Measurements from ENCODE around the gene NPL.

The NPL gene, protein sequence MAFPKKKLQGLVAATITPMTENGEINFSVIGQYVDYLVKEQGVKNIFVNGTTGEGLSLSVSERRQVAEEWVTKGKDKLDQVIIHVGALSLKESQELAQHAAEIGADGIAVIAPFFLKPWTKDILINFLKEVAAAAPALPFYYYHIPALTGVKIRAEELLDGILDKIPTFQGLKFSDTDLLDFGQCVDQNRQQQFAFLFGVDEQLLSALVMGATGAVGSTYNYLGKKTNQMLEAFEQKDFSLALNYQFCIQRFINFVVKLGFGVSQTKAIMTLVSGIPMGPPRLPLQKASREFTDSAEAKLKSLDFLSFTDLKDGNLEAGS

DNA sequence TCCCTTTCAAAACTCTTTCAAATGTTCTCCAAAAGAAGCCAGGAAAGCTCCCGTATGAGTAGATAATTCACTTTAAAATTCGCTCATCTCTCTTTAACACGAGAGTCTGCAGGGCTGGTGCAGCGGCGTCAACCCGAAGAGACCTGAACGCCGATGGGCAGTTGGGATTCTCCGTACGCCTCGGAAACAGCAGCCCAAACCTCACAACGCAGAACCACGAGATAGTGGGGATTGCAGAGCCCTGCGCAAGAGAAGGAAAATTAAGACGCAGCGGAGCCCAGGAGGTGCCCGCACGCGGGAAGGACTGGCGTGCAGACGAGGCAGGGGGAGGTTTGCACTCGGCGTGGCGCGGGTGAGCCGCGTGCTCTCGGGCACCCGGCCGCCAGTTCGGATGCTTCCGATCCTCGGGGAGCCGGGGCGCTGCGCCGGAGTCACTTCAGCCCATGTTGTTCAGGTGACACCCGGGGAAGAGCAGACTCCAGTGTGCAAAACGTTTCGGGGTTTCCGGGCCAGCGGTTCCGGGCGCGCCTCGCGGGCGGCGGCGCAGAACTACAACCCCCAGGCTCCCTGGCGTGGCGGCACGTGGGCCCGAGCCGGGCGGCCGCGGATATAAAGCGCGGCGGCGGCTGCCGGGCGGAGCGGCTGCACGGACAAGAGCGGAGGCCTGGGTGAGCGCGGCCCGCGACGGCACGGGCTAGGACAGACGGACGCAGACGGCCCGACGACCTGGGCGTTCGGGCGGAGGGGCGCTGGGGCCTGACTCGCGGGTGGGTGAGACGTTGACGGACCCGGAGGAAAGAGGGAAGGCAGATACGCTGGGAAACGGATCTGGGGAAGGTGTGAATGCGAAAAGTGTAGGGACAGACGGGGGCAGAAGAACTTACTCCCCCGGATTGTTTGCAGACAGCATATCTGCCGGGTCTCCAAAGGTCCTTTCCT is at the start of gene NPL:
NPL (plus strand) TSS at position 636 of the 939 bp plus-strand sequence. CDS start 4,599 bp downstream, outside the sequence.
- H3K4me3 ChIP-seq (ENCODE audit: low read depth, low read length), result peak within 1 kb of the TSS; percentile 65

GRCh38 chr1:182740120-182740519 is 49.5 kb upstream of the NPL start:
- H3K4me3 ChIP-seq (ENCODE audit: low read depth, low read length), result no peak overlapping the region

DNA sequence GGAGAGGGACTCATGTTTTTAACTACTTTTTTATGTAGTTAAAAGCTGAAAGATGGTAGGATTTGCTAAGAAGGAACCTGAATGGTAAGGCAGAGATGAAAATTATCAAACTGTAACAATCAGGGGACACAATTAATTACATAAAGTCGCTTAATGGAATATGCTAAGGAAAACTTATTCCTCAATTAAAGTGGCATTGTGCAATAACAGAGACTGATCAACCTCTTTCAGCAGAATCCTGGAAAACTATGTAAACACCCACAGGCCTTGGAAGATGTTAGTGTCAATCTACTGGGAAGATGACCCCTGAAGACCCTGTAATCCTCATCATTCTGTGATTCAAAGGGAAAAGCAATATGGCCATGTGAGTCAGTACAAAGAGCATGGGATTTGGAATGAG is 46.8 kb upstream of the NPL start:
- no peak overlapping the region for H3K4me3 ChIP-seq (ENCODE audit: low read depth, low read length)

DNA sequence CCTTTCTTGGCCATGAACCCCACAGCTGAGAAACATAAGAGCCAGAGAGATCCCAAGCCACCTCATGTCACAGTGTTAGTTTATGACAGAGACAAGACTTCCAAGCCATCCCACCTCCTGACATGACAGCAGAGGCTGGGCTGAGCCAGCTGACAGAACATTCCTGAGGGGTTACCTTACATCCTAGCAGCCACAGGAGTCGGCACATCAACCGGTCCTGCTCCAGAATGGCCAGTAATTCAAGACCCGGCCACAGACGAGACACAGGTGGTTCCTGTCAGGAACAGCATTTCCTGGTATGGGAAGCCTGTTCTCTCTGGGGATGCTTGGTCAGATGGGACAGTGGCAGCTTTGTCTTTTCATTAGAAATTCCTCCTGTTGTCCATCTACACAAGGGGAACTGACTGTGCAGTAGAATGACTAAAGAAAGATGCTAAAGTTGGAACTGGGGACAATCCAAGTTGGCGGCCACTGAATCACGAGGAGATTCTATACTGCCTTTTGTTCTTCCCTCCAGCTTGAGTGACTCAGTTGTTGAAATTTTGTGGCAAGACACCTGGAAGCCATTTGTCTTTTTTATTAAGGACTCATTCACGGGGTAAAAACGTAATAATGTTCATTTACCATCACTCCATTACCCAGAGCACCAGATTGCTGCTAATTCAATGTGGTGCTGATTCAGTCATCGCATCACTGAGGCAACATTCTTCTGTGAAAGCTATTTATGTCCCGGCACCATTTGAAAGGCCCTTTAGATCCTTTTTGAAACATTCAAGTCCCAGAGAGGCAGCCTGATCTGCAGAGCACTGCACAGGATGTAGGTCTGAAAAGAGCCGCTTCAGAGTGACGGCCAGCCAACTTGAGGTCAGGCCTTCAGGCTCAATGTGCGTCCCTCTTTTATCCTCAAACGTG is 37.2 kb upstream of the NPL start:
- no peak overlapping the region for H3K4me3 ChIP-seq (ENCODE audit: low read depth, low read length)

- H3K4me3 ChIP-seq (ENCODE audit: low read depth, low read length), result no peak overlapping the region
Measured at GRCh38 chr1:182754087-182754486, 35.5 kb upstream of the NPL start.

DNA sequence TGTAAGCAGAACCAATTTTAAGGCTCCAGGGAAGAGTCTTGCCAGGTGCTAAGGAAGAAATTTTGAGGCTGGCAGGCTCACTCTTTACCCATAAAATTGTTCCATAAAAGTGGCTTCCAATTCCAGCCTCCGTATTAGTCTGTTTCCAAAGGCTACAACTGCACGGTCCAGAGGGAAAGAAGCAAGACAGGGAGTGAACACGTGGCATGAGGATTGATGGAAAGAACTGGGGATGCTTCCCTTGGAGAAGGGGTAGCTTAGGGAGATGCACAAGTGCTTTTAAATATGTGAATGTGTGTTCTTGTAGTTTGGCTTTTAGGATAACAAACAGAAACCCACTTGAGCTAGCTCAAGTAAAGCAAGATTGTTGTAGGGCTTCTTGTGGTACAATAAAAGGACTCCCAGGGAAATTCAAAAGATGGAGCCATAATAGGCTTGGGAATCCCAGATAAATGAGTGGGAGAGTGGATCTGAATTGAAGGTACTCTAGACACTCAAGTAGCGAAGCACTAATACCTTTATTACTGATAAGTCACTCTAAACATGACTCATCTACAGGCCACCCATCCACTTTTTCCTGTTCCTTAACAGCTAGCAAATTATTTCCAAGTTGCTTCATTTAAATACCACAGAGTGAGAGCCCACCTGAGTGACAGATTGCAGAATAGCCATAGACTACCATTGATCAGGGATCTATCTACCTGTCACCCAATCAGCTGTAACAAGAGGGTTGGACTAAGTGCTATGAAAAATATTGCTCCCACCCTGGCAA is 34.8 kb upstream of the NPL start:
- H3K4me3 ChIP-seq (ENCODE audit: low read depth, low read length), result no peak overlapping the region

DNA sequence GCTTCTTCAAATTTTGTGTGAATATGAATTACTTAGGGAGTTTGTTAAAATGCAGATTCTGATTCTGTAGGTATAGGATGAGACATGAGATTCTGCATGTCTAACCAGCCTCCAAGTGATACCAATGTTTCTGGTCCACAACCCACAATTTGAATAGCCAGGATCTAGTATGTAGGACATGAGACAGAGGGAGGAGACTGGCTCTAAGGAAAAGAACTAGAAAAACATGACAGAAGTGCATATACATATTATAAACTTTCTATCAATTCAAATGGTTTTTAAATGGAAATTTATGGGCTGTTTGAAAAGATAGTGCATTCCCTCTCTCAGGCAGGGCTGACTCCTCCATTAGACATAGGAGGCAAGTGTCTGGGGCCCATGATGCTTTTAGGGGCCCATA is 33.9 kb upstream of the NPL start:
- no peak overlapping the region for H3K4me3 ChIP-seq (ENCODE audit: low read depth, low read length)

- H3K4me3 ChIP-seq (ENCODE audit: low read depth, low read length), result no peak overlapping the region
Measured at GRCh38 chr1:182756423-182756822, 33.1 kb upstream of the NPL start.

DNA sequence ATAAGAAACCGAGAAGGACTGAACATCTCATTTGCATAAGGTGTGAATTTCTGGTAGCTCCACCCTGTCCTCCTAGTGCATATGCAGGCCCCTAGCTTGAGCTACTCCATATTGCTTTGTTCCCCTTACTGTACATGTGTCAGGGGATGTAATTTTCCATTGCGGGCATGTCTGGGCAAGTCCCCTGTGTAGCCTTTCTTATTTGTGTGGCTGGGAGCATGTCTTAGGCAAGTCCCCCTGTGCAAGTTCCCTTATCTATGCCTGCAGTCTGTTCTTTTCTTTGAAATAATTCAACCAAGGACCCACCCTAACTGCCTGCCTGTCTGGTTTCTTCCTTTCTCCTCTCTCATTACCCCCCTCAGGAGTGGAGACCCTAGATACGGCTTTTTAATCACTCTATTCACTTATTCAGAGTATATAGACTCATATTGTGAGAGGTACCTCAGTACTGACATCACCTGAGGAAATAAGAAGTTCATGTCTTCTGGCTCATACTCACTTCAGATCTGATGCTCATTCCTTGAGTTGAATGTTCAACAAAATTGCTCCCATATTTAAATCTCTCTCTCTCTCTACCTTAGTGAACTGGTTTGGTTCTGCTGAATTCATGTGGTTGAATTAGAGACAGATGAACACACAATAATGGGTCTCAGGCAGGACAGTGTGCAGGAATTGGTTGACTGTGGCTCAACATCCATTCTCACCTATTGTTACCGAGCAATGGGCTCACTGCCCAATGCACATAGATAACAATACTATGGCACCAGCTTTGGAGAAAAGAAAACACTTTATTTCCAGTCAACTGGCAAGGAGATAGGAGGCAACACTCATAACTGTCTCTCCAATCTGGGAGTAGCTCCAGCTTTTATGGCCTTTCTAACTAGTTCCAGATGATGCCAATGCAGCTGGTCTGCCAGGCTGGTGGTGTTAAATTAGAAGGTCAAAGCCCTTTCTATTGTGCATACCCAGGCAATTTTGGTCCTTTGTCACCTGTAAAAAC is 27.9 kb upstream of the NPL start:
- H3K4me3 ChIP-seq (ENCODE audit: low read depth, low read length), result no peak overlapping the region

DNA sequence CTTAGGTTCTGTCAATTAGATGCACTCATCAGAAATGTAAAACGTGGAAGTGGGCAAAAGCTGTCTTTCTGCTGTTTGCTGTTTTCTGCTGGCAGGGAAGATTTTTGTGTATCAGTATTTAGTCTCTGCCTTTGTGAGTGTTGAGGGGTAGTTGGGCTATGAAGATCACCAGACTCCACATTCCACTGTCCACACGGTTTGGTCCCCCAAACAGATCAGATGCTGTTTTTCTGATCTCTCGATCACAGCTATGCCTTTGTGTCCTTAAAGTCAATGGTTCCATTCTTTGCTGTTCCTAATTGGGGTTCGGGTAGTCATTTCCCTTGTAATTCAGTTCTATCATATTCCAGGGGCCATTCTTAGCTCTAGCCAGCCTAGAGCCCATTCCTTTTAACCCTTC is 27.0 kb upstream of the NPL start:
- H3K4me3 ChIP-seq (ENCODE audit: low read depth, low read length), result no peak overlapping the region

DNA sequence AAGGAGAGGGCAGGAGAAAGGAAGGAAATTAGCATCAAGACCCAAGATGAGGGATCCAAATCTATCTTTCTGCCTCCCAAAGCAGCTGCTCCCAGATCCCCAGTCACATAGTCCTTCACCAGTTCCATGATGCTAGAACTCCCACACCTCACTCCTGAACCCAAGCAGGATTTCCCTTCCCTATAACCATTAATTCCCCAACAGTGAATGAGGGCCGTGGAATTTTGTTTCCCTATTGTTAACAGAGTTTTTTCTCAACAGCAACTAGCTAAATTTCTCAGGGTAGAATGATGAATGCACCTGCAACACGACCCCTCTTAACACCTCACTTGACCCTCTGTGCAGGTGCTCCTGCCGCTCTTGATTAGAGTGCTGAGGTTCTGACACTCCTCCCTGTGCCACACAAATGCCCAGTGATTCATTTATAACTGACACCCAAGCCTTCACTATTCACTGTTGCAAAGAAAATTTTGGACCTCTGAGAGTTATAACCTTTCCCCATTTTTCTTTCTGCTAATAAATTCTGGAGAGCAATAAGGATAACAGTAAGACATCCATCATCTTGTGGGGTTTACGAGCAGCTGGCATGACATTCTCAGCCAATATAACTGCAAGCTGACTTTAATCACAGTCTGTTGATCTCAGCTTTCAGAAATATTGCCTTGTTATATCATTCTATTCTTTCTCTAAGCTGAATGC is 25.4 kb upstream of the NPL start:
- H3K4me3 ChIP-seq (ENCODE audit: low read depth, low read length), result no peak overlapping the region

DNA sequence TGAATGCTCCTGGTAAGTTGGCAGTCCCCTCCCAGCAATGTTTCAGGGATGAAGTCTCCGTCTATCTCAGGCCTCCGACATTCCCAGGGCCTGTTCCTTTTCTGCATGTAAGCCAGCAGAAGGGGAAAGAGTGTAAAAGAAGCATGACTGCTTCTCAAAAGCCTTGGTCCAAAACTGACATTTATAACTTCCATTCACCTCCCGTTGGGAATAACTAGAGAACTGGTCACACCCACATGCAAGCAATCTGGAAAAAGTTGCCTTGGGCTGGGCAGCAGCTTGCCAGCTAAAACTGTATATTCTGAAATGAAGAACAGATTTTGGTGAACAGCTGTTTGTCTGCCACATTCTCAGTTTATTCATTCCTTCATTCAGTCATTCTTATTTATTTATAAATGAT is 24.2 kb upstream of the NPL start:
- H3K4me3 ChIP-seq (ENCODE audit: low read depth, low read length), result no peak overlapping the region

DNA sequence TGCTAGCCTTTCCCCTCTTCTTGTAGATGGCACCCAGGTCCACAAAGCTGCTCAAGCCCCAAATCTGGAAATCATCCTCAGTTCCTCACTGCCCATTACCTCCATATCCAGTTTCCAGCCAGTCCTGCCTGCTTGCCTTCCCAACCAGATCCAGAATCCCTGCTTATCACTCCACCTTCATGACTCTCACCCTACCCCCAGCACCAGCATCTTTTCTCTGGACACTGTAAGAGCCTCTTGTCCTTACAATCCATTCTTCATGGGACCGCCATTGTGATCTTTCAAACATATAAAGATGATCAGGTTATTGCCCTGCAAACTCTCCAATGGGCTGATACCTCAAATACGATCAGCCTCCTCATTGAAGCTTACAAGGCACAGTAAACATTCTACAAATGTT is 23.5 kb upstream of the NPL start:
- no peak overlapping the region for H3K4me3 ChIP-seq (ENCODE audit: low read depth, low read length)

GRCh38 chr1:182766881-182767645 is 22.5 kb upstream of the NPL start:
- H3K4me3 ChIP-seq (ENCODE audit: low read depth, low read length), result no peak overlapping the region

DNA sequence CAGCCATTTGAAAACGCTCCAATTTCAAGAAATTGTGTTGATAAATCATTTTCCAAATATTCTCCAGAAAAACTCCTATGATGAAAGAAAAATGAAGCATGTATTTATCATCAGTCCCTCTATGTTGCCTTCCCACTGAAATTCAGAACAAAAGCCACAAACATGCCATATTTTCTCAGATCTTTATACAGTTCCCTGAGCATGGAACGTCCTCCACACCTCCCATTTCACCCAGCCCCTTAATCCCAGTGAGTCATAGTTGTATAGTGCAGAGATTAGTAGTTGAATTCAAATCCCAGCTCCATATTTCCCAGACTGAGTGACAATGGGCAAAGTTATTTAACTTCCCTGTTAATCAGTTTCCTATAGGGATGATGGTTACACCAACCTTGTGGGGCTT is 20.6 kb upstream of the NPL start:
- H3K4me3 ChIP-seq (ENCODE audit: low read depth, low read length), result no peak overlapping the region

- no peak overlapping the region for H3K4me3 ChIP-seq (ENCODE audit: low read depth, low read length)
Measured at GRCh38 chr1:182770232-182770631, 19.3 kb upstream of the NPL start.

DNA sequence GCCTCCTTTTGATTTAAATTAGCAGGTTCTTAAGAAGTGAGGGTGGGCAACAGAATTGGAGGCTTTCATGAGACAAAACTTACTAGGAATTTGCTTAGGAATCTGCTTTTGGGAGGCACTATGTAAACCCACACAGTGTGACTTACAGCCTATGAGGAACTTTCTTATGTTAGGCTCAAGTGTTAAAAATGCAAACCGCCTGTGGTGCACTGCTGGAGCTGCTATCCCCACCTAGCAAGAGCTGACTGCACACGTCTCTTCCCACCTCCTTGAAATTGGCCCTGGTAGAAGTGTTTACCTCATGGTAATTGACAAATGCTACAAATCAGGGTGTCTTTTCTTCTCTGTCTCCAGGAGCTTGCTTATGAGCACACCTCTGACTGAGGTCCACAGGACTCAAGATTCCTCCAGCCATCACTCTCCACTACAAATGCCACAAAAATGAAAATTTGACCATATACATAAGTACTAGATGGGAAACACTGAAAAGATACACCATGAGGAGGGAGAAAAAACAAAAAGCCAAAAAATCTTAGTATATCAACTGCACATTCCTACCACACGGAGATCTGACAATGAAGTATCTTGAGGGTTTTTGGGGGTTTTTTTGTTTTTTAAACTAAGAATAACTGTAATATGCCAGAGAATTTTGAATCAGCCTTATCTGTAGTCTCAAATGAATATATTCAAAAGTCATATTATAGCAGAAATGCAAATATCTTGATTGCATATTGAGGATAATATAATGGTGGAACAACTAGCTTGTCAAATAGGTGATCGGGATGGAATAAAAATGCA is 18.2 kb upstream of the NPL start:
- no peak overlapping the region for H3K4me3 ChIP-seq (ENCODE audit: low read depth, low read length)
